ENCODE data around the gene IKBKE. TPM values are rescaled to one million over a fixed set of nuclear protein-coding genes. Genes with fewer than 3 reads are reported as not detected.

The IKBKE gene
- total and polyA plus RNA-seq, 9 donors, result 0.86 to 3.9 (median 2.3) TPM

GRCh38 chr1:206486995-206487788, 16.9 kb downstream of the IKBKE start:
- TF ChIP-seq EP300 (IDR thresholded peaks at IDR 0.05) (no peak), POLR2A (IDR thresholded peaks at IDR 0.05) (no peak), CTCF (IDR thresholded peaks at IDR 0.05) (no peak)
- WGBS, 3 donors, result 74 to 80% (median 75%) methylated on average over 15 of the region's 15 CpGs
- H3K27me3 ChIP-seq, result no peaks in the 10 kb centered on the region
- H3K4me3 ChIP-seq, result no peak overlapping the region
- intact Hi-C loops (cut with DNase I), result loop anchor here in 1 of 4 donors (10.0 kb wide), 1 partner anchor 178 kb away; no protein-coding TSS in a partner anchor
- H3K27ac ChIP-seq, result no peak overlapping the region
- H3K9me3 ChIP-seq, result no peaks in the 10 kb centered on the region
- DNase-seq, result no peak
- no peaks in the 10 kb centered on the region for H3K4me1 ChIP-seq (ENCODE audit: insufficient read depth)
- H3K36me3 ChIP-seq, result no peaks in the 10 kb centered on the region

GRCh38 chr1:206487970-206488369, 17.7 kb downstream of the IKBKE start:
- no peak overlapping the region for H3K4me3 ChIP-seq
- no peaks in the 10 kb centered on the region for H3K4me1 ChIP-seq (ENCODE audit: insufficient read depth)
- intact Hi-C loops (cut with DNase I), result loop anchor here in 1 of 4 donors (10.0 kb wide), 1 partner anchor 177 kb away; no protein-coding TSS in a partner anchor
- WGBS, 3 donors, result 87 to 90% (median 89%) methylated on average over 7 of the region's 7 CpGs
- no peak for DNase-seq
- no peaks in the 10 kb centered on the region for H3K36me3 ChIP-seq
- H3K27me3 ChIP-seq, result no peaks in the 10 kb centered on the region
- no peaks in the 10 kb centered on the region for H3K9me3 ChIP-seq
- TF ChIP-seq CTCF (IDR thresholded peaks at IDR 0.05), result no peak
- TF ChIP-seq POLR2A (IDR thresholded peaks at IDR 0.05), result no peak
- no peak for TF ChIP-seq EP300 (IDR thresholded peaks at IDR 0.05)
- no peak overlapping the region for H3K27ac ChIP-seq

- Histone ChIP-seq H3K4me3 (no peak overlapping the region), H3K36me3 (no peaks in the 10 kb centered on the region), H3K9me3 (no peaks in the 10 kb centered on the region), H3K4me1 (ENCODE audit: insufficient read depth) (no peaks in the 10 kb centered on the region), H3K27me3 (no peaks in the 10 kb centered on the region), H3K27ac (no peak overlapping the region)
- 58 to 77% (median 69%) methylated on average over 3 of the region's 3 CpGs for WGBS, 3 donors
- DNase-seq, result no peak
- intact Hi-C loops (cut with DNase I), result loop anchor here in 1 of 4 donors (10.0 kb wide), 1 partner anchor 176 kb away; no protein-coding TSS in a partner anchor
- TF ChIP-seq EP300 (IDR thresholded peaks at IDR 0.05), result no peak
- TF ChIP-seq POLR2A (IDR thresholded peaks at IDR 0.05), result no peak
- TF ChIP-seq CTCF (IDR thresholded peaks at IDR 0.05), result no peak
These were observed 18.2 kb downstream of the IKBKE start for GRCh38 chr1:206488466-206488865.

GRCh38 chr1:206489980-206490770, 19.9 kb downstream of the IKBKE start:
- intact Hi-C loops (cut with DNase I), result loop anchor here (5.0 to 10.0 kb wide), 5 partner anchors 92 to 425 kb away; no protein-coding TSS in a partner anchor
- WGBS, 3 donors, result 38 to 49% (median 42%) methylated on average over 22 of the region's 22 CpGs
- Histone ChIP-seq H3K9me3 (no peaks in the 10 kb centered on the region), H3K27me3 (no peaks in the 10 kb centered on the region), H3K4me3 (no peak overlapping the region), H3K36me3 (no peaks in the 10 kb centered on the region), H3K4me1 (ENCODE audit: insufficient read depth) (no peaks in the 10 kb centered on the region), H3K27ac (no peak overlapping the region)
- no peak for TF ChIP-seq EP300 (IDR thresholded peaks at IDR 0.05)
- TF ChIP-seq POLR2A (IDR thresholded peaks at IDR 0.05), result no peak
- TF ChIP-seq CTCF (IDR thresholded peaks at IDR 0.05), result peak; percentile 81 to 93 (median 88)
- peak; percentile 70 to 85 (median 84) for DNase-seq
